ENCODE data around the gene SPATA32.

Gene SPATA32

DNA sequence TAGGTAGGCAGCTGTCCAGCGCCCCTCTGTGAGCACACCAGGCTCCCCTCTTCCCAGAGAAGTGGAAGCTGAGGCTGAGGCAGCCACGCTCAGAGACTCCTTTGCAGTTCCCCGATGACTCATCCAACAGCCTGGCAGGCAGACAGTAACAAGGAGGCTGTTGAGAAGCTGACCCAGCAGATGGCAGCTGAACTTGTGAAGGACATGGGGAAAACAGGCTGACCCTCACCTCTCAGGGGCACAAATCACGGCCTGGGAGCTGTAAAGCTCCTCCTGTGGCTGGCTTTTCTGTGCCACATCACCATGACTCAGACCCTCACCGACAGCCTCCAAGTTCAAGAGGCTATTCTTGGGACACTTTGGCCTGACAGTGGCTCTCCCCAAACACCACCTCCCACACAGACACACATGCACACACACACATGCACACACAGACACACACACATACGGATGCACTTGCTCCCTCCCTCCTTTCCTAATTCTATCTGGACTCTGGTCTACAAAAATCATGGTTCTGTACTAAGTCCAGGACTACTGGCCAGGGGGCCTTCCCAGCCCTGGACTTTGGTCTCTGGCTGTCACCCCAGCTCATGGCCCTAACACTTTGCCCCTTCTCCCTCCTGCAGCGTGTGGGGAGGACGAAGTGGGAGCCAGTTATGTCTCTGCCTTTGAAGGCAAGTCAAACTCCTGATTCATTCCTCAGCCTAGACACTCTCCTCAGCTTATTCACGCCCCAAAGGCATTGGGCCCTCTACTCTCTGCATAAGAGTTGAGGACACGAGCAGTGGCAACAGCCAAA is 31.7 kb upstream of the SPATA32 start:
- in situ Hi-C loops (cut with MboI; ENCODE audit: low sequenced_read_pairs, unreplicated experiment): no loop called here
- peak; percentile 37 for DNase-seq (ENCODE audit: low spot score)
- TF ChIP-seq, protein P1, sequence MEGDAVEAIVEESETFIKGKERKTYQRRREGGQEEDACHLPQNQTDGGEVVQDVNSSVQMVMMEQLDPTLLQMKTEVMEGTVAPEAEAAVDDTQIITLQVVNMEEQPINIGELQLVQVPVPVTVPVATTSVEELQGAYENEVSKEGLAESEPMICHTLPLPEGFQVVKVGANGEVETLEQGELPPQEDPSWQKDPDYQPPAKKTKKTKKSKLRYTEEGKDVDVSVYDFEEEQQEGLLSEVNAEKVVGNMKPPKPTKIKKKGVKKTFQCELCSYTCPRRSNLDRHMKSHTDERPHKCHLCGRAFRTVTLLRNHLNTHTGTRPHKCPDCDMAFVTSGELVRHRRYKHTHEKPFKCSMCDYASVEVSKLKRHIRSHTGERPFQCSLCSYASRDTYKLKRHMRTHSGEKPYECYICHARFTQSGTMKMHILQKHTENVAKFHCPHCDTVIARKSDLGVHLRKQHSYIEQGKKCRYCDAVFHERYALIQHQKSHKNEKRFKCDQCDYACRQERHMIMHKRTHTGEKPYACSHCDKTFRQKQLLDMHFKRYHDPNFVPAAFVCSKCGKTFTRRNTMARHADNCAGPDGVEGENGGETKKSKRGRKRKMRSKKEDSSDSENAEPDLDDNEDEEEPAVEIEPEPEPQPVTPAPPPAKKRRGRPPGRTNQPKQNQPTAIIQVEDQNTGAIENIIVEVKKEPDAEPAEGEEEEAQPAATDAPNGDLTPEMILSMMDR (IDR thresholded peaks at IDR 0.05; ENCODE audit: borderline replicate concordance, control extremely low read depth, extremely low read depth, insufficient read depth, missing control alignments): no peak

DNA sequence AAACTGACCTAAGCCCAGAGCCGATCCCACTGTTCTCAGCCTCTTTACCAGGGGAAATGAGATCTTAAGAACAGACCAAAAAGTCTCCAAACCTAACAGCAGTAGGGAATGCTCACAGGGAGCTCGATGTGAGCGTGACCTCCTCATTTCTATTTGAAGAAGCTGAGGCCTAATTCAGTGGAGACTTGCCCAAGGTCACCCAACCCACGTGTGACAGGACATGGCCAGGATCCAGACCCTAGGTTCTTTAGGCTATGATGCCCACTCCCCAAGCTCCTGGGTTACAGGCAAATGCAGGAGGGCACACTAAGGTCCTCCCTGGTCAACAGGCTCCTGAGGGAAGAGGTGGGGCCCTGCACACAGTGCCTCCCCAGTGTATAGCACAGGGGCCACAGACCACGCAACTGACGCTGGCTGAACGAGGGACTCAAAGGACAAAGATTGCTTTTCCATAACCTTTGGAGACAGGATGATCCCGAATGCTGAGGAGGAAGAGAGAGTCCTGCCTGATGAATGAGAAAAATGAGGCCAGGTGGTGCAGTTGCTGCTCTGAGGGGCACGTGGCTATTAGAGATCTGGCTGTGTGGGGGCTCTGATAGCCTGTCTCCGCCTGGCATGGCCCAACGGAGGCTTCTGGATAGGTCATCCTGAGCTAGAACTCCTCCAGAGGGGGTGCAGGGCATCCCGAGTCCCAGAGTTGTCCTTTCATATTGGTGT is 31.0 kb upstream of the SPATA32 start:
- in situ Hi-C loops (cut with MboI; ENCODE audit: low sequenced_read_pairs, unreplicated experiment): no loop called here
- TF ChIP-seq, protein P1 (IDR thresholded peaks at IDR 0.05; ENCODE audit: borderline replicate concordance, control extremely low read depth, extremely low read depth, insufficient read depth, missing control alignments): no peak
- DNase-seq (ENCODE audit: low spot score): no peak

DNA sequence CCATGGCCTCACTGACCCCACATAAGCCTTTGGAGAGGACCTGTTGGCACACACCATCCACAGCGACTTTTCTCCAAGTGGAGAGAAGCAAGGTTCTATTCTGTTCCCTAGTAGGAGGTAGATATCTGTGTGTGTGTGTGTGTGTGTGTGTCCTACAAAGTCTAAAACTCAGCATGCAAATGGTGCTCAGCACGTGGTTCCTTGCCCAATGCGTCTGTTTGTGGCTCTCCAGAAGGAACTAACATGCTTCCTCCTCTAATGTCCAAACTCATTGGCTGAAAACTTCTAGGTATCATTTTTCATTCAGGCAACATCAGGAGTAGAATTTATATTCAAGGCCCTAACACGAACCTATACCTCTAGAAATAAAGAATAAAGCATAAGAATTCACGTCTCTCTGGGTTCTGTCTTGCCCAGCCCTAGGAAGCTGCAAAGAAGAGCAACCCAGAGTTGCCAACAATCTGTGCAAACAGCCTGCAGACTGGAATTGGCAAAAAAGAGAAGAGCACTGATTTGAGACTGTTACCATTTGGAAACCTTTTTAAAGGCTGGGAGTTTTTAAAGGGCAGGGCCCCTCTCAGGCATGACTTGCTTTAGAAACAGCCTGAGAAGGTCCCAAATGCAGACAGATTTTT is 29.4 kb upstream of the SPATA32 start:
- DNase-seq (ENCODE audit: low spot score): peak; percentile 35
- in situ Hi-C loops (cut with MboI; ENCODE audit: low sequenced_read_pairs, unreplicated experiment): no loop called here
- TF ChIP-seq, protein P1 (IDR thresholded peaks at IDR 0.05; ENCODE audit: borderline replicate concordance, control extremely low read depth, extremely low read depth, insufficient read depth, missing control alignments): no peak

DNA sequence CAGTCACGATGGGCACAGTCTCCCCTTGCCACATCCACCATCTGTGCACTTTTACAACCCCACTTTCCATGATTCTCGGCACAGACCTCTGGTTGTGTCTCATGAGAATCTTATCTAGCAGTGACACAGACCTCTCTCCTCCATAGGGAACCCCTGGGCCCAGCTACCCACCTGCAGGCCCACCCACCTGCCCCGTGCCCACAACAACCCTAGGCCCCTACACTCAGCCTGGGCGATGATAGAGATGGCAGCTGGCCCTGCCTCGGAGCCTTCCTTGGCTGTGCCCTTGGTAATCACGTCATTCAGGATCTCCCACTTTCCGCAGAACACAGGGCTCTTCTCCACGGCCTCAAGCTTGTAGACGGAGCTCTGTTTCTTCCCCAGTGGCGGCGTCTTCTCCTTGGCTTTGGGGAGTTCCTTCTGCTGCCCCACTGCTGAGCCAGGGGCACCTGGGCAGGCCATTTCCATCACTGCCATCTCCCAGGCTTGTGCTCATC is 28.4 kb upstream of the SPATA32 start:
- TF ChIP-seq, protein P1 (IDR thresholded peaks at IDR 0.05; ENCODE audit: borderline replicate concordance, control extremely low read depth, extremely low read depth, insufficient read depth, missing control alignments): no peak

DNA sequence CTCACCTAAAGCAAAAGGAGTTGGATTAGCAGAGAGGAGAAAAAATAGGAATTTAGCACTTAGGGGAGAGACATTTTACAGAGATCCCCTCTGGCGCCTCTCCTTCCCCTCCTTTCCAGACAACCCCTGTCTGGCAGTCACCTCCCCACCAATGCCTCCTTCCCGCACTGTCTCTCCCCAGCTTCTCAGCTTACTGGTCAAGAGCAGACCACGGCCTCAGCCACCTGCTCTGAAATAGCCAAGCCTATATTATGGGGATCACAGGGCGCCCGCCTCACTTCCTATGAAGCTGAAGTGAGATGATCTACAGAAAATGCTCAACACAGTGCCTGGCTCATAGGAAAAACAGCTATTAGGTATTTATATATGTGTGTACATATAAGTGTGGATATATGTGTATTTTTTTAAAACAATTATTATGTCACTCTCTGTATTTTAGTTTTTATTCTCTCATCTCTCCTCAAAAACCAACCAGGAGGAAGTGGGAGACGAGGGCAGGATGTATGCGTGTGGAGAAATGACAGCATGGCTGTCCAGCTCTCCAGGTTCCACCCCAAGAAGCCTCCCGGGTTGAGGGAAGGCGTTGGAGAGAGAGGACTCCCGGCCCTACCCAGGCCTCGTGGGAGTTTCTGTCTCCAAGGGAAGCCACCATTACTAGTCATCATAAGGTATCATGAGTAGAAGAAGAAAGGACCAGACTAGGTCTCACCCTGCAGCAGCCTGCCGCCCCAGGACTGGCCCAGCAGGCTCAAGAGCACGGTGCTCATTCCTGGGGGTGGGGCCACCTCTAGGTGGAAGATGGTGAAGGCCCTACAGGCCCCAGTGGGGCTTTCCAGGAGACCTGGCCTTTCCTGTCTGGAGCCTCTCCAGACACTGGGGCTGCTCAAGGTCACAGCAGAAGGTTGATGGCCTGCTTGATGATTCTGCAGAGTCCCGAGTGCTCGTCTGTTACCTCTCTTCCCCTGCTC is 27.7 kb upstream of the SPATA32 start:
- TF ChIP-seq, protein P1 (IDR thresholded peaks at IDR 0.05; ENCODE audit: borderline replicate concordance, control extremely low read depth, extremely low read depth, insufficient read depth, missing control alignments): no peak
- in situ Hi-C loops (cut with MboI; ENCODE audit: low sequenced_read_pairs, unreplicated experiment): no loop called here
- DNase-seq (ENCODE audit: low spot score): peak; percentile 32

More for the DNA sequence above, 28.4 kb upstream of the SPATA32 start:
- in situ Hi-C loops (cut with MboI; ENCODE audit: low sequenced_read_pairs, unreplicated experiment): no loop called here
- no peak for DNase-seq (ENCODE audit: low spot score)

Measured in GM13976 (cell line).